HepG2 (cell line): ENCODE data around the gene BATF2. TPM values are rescaled to one million over a fixed set of nuclear protein-coding genes. Genes with fewer than 3 reads are reported as not detected.

Source experiments
- ASH2L ChIP-seq: fragments of 300-600, 200-600 bp; sonication (generic); IDR thresholded peaks from 2 replicates; pipeline ENCODE4 v1.7.0; 2017; ENCODE audit warnings: low read depth, mild to moderate bottlenecking, moderate library complexity, mixed read lengths, low read length; ENCODE audit not compliant: insufficient read length
- CERS6 ChIP-seq: sonication (generic); formaldehyde crosslinking; IDR thresholded peaks from 2 replicates; pipeline ENCODE4 v1.5.0; 2020; ENCODE audit warnings: missing genetic modification reagents
- ELF1 ChIP-seq: sonication (generic); formaldehyde crosslinking; IDR thresholded peaks from 2 replicates; pipeline ENCODE4 v1.4.0; 2020; ENCODE audit warnings: missing genetic modification reagents
- HNRNPK ChIP-seq: fragments of 200-400 bp; formaldehyde crosslinking; IDR thresholded peaks from 2 replicates; pipeline ENCODE4 v1.6.1; 2018; ENCODE audit warnings: low read length, low read depth, moderate library complexity, mild to moderate bottlenecking; ENCODE audit not compliant: poor library complexity, severe bottlenecking
- KDM2A ChIP-seq: sonication (generic); formaldehyde crosslinking; IDR thresholded peaks from 2 replicates; pipeline ENCODE4 v1.4.0; 2020; ENCODE audit warnings: low read depth, missing genetic modification reagents, borderline replicate concordance
- MAF1 ChIP-seq: sonication (generic); formaldehyde crosslinking; IDR thresholded peaks from 2 replicates; pipeline ENCODE4 v1.5.0; 2020; ENCODE audit warnings: missing genetic modification reagents, borderline replicate concordance
- PBX2 ChIP-seq: IDR thresholded peaks from 2 replicates; pipeline ENCODE4 v1.6.1; 2016; ENCODE audit warnings: control low read depth
- PPARG ChIP-seq: conservative IDR thresholded peaks from 2 replicates; pipeline ENCODE4 v1.6.1; 2016; ENCODE audit warnings: missing biosample characterization, missing genetic modification reagents
- RARA ChIP-seq: IDR thresholded peaks from 2 replicates; pipeline ENCODE4 v1.6.1; 2016; ENCODE audit warnings: missing genetic modification reagents, missing compliant biosample characterization
- RBAK ChIP-seq: sonication (generic); formaldehyde crosslinking; IDR thresholded peaks from 2 replicates; pipeline ENCODE4 v1.5.1; 2020; ENCODE audit warnings: mild to moderate bottlenecking, missing genetic modification reagents
- RFX3 ChIP-seq: IDR thresholded peaks from 2 replicates; pipeline ENCODE4 v1.6.1; 2016; ENCODE audit warnings: missing biosample characterization, missing genetic modification reagents
- SRSF4 ChIP-seq: fragments of 200-400 bp; formaldehyde crosslinking; IDR thresholded peaks from one replicate; pipeline ENCODE4 v1.6.1; 2018; ENCODE audit warnings: mild to moderate bottlenecking, low read depth, low read length, moderate library complexity; ENCODE audit not compliant: poor library complexity, severe bottlenecking
- ZBTB40 ChIP-seq, 2 experiments: fragments of 450-650 bp in 1 of 2; sonication (generic) in 1 of 2; formaldehyde crosslinking in 1 of 2; IDR thresholded peaks; 2 replicates each; pipeline versions ENCODE4 v1.6.1 to v1.8.0; 2016 to 2022; ENCODE audit warnings: antibody characterized with exemption in 1 of 2, mild to moderate bottlenecking in 1 of 2, missing genetic modification reagents in 1 of 2
- ZFY ChIP-seq: sonication (generic); formaldehyde crosslinking; IDR thresholded peaks from 2 replicates; pipeline ENCODE4 v1.4.0; 2020; ENCODE audit warnings: missing genetic modification reagents
- ZNF329 ChIP-seq: sonication (generic); formaldehyde crosslinking; IDR thresholded peaks from 2 replicates; pipeline ENCODE4 v1.9.0; 2021; ENCODE audit warnings: low read depth, mild to moderate bottlenecking, missing genetic modification reagents
- ZNF773 ChIP-seq: sonication (generic); formaldehyde crosslinking; IDR thresholded peaks from 2 replicates; pipeline ENCODE4 v1.4.0; 2020; ENCODE audit warnings: missing genetic modification reagents, borderline replicate concordance
- ZNF782 ChIP-seq: sonication (generic); formaldehyde crosslinking; IDR thresholded peaks from 2 replicates; pipeline ENCODE4 v1.4.0; 2020; ENCODE audit warnings: missing genetic modification reagents, mild to moderate bottlenecking, borderline replicate concordance
- ZSCAN9 ChIP-seq: IDR thresholded peaks from 2 replicates; pipeline ENCODE4 v1.6.1; 2016; ENCODE audit warnings: borderline replicate concordance
- polyA plus RNA-seq, 8 experiments: library from polyadenylated mRNA; depleted of rRNA in 3 of 8; stranded (reverse) in 7 of 8; unstranded in 1 of 8; fragments of >200 nt; fragmentation: Illumina TruSeq in 4 of 8; extraction: Trizol in 4 of 8; gene quantifications; 2 replicates each; pipeline versions ENCODE4 v1.2.1 to v1.2.3, GENCODE V29; 2011 to 2016; ENCODE audit warnings: low read depth in 4 of 8, missing spikeins in 1 of 8, mixed read lengths in 1 of 8; ENCODE audit not compliant: insufficient read depth in 1 of 8
- total RNA-seq, 5 experiments: library from RNA; depleted of rRNA; stranded (reverse); fragments of >200 nt; fragmentation: Illumina TruSeq; extraction: Trizol; gene quantifications; 2 replicates each; pipeline ENCODE4 v1.2.3, GENCODE V29; 2016; ENCODE audit warnings: low read depth in 1 of 5

The BATF2 gene
- total and polyA plus RNA-seq, 2 of the 13 experiments (the other 11 are each of a cell fraction or from before 2014, with no cell fraction given): 2.8 to 3.9 TPM

- TF ChIP-seq ZNF782 (CRISPR knock-in tag): no peak; the same call in 1 of the 2 replicates
- TF ChIP-seq RFX3 (CRISPR knock-in tag): no peak
- peak; percentile 96 for TF ChIP-seq KDM2A (CRISPR knock-in tag)
- TF ChIP-seq ASH2L: peak; percentile 71
- TF ChIP-seq RBAK (CRISPR knock-in tag): no peak
- TF ChIP-seq MAF1: peak; percentile 40; the same call in 1 of the 2 replicates
- TF ChIP-seq SRSF4: no peak
- TF ChIP-seq HNRNPK: no peak
- peak; percentile 75 for TF ChIP-seq ZFY (CRISPR knock-in tag)
- peak; percentile 90 for TF ChIP-seq PPARG (CRISPR knock-in tag)
- no peak for TF ChIP-seq ZSCAN9 (CRISPR knock-in tag)
- no peak for TF ChIP-seq PBX2 (CRISPR knock-in tag)
- TF ChIP-seq ELF1 (CRISPR knock-in tag): peak; percentile 45; the same call in 1 of the 2 replicates
- TF ChIP-seq ZNF329 (CRISPR knock-in tag): 0 out of 2 replicates have a peak, but pooled peaks have one; percentile 59
- no peak for TF ChIP-seq CERS6 (CRISPR knock-in tag)
- TF ChIP-seq RARA: no peak
- peak; percentile 84; the same call in 1 of the 2 replicates for TF ChIP-seq ZNF773 (CRISPR knock-in tag)
- no peak for TF ChIP-seq ZBTB40 (IDR thresholded peaks at IDR 0.05)
- peak; percentile 66 for TF ChIP-seq ZBTB40 (CRISPR knock-in tag; IDR thresholded peaks at IDR 0.05)
Observed at GRCh38 chr11:65040847-65041622, 44.3 kb upstream of the BATF2 start, which contains the start of gene SAC3D1 (continued).
